Fibroblast of villous mesenchyme (primary cell): Measurements from ENCODE around the gene DR1. TPM values are rescaled to one million over a fixed set of nuclear protein-coding genes. Genes with fewer than 3 reads are reported as not detected.
"Not testable (repeated sequence)": the region's sequence is repeated elsewhere in the genome, so short reads cannot be mapped to it uniquely, and the experiment has no call there.

ENCODE experiments used
- DNase-seq: peaks from one replicate; pipeline ENCODE4 v3.0.0-alpha.2; 2010; ENCODE audit warnings: low read depth
- H3K4me3 ChIP-seq: 2 replicates; pipeline ENCODE4 v1.5.1; 2011; ENCODE audit warnings: low read depth, mild to moderate bottlenecking, low read length
- total RNA-seq: library from RNA; depleted of rRNA; stranded (reverse); fragments of >200 nt; gene quantifications from 2 replicates; pipeline ENCODE4 v1.2.3, GENCODE V29; 2012
- TF ChIP-seq, protein P1 (sequence below): IDR thresholded peaks from 2 replicates; pipeline ENCODE4 v1.5.1; 2012; ENCODE audit warnings: low read depth, mild to moderate bottlenecking, low read length; ENCODE audit not compliant: insufficient read depth

The DR1 gene
- total RNA-seq, 1 donor: 45.8 TPM

DNA sequence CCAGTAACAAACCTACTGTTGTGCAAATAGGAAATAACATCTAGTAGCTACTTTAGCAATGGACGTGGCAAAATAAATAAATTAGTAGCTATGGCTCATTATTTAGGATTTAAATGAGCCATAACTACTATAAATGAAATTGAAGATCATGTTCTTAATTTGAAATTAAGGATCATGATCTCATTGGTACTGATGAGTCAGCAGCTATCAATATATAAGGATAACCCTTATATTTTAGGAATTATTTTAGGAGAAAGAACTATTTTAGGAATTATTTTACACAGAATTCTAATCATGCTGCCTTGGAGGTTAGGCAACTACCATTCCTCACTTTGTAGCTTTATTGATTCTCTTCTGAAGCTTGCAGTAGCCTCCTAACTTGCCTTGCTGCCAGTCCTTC, 24.0 kb downstream of the DR1 start:
- no peak overlapping the region for H3K4me3 ChIP-seq
- DNase-seq: no peak
- TF ChIP-seq, protein P1, sequence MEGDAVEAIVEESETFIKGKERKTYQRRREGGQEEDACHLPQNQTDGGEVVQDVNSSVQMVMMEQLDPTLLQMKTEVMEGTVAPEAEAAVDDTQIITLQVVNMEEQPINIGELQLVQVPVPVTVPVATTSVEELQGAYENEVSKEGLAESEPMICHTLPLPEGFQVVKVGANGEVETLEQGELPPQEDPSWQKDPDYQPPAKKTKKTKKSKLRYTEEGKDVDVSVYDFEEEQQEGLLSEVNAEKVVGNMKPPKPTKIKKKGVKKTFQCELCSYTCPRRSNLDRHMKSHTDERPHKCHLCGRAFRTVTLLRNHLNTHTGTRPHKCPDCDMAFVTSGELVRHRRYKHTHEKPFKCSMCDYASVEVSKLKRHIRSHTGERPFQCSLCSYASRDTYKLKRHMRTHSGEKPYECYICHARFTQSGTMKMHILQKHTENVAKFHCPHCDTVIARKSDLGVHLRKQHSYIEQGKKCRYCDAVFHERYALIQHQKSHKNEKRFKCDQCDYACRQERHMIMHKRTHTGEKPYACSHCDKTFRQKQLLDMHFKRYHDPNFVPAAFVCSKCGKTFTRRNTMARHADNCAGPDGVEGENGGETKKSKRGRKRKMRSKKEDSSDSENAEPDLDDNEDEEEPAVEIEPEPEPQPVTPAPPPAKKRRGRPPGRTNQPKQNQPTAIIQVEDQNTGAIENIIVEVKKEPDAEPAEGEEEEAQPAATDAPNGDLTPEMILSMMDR: no peak

DNA sequence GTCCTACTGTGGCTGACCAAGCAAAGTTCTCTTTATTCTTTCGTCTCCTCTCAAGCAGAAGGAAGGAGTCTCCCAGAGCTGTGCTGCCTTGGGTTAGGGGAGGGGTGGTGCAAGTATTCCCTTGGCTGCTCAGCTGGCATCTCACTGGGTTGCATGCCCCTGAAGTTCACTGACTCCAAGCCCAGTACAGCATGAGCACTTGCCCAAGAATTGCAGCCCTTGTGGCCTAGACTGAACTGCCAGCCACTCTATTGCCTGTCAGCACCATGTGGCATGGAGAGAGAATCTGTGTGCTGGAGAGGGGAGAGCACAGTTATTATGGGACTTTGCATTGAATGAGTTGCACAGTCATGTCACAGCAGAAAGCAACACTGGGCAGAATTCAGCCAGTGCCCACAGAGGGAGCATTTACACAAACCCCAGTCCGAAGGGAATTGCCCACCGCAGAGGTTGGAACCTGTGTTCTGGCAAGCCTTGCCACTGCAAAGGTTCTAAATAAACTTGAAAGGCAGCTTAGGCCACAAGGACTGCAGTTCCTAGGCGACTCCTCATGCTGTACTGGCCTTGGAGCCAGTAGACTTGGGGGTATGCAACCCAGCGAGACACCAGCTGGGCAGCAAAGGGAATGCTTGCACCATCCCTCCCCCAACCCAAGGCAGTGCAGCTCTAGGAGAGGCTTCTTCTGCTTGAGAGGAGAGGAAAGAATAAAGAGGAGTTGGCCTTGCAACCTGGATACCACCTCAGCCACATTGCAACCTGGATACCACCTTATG, 28.8 kb downstream of the DR1 start:
- DNase-seq: no peak
- H3K4me3 ChIP-seq: no peak overlapping the region
- TF ChIP-seq, protein P1: no peak

DNA sequence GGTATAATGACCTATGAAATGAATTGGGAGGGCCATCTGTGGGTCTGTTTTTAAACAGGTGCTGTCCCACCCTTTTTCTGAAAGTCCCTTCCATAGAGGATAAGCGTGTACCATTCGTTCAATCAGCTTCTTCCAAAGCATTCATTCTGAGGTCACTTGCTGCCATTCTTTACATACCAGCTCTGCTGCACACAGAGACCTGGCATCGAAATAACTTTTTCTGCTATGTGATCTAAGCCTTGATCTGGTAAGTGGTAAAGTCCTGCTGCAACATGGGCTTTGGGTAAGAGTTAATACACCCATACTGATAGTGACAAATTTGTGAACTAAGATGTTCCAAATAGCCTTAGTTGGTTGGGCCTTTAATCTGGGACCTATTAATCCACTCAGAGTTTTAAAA, 38.9 kb downstream of the DR1 start:
- TF ChIP-seq, protein P1: no peak
- no peak overlapping the region for H3K4me3 ChIP-seq
- no peak for DNase-seq

DNA sequence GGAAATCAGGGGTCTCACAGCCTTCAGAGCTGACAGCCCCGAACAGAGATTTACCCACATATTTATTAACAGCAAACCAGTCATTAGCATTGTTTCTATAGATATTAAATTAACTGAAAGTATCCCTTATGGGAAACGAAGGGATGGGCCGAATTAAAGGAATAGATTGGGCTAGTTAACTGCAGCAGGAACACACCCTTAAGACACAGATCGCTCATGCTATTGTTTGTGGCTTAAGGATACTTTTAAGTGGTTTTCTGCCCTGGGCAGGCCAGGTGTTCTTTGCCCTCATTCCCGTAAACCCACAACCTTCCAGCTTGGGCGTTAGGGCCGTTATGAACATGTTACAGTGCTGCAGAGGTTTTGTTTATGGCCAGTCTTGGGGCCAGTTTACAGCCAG, 40.6 kb downstream of the DR1 start:
- DNase-seq, H3K4me3 ChIP-seq: not testable (repeated sequence)

DNA sequence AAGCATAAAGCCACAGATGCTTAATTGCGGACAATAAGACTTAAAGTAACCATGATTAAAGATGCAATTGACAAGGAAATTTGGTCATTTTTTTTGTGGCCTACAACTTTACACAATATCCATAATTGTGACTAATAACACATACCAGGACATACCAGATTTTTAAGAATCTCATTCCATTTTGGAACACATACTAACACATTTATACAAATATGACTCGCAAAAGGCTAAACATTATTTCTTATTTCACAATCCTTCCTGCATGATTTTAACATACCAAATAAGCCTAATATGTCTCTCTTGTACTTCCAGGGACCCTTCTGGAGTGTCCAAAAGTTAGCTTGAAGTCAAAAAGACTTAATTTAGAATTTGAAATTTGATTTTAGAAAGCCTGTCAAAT, 48.8 kb downstream of the DR1 start:
- no peak for DNase-seq
- H3K4me3 ChIP-seq: no peak overlapping the region
- TF ChIP-seq, protein P1: no peak

DNA sequence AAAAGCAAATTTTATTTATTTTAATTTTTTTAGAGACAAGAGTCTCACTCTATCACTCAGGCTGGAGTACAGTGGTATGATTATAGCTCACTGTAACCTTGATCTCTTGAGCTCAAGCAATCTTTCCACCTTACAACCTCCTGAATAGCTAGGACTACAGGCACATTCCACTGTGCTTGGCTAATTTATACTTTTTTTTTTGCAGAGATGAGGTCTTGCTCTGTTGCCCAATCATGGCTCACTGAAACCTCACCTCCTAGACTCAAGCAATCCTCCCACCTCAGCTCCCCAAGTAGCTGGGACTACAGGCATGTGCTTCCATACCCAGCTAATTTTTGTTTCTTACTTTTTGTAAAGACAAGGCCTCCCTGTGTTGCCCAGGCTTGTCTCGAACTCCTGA, 49.5 kb downstream of the DR1 start:
- H3K4me3 ChIP-seq: no peak overlapping the region
- DNase-seq: peak; percentile 23
- TF ChIP-seq, protein P1: no peak

DNA sequence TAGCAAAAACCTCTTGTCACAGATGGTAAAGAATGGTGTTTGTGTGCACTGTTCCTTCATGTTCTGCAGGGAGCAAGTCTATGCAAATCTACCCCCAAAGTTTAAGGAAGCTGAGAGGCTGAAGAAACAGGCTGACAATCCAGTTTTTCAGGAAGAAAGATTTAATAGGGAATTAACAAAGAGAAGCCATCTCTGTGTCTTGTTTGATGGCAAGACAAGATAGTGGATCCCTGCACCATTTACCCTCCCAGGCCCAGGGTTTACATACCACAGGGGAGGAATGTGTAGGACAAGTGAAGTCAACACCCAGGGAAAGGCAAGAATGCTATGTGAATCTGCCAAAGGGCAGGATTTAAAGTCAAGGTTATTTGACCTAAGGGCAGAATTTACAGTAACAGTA, 54.1 kb downstream of the DR1 start:
- no peak for DNase-seq
- TF ChIP-seq, protein P1: no peak
- no peak overlapping the region for H3K4me3 ChIP-seq
